Measurements from ENCODE around the gene AGBL4.

AGBL4 gene

DNA sequence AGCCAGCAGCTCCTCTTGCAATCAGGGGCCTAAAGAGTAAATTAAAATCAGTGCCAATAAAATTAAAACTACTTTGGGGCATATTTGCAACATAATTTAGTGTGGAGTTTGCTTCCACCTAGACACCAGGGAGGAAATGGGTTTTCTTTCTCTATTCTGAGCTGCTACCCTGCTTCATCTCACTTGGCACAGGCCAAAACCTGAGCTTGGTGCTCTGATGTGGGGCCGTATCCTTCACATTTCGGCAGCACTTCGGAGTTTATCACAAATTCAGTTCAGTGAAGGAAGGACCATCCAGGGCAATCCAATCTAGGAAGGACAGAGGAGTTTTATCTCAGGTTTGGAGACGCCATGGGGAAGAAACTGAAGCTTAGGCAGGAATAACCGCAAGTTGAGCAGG lies 1428.1 kb downstream of the AGBL4 start:
- TF ChIP-seq GATA2 (IDR thresholded peaks at IDR 0.05; ENCODE audit: low read depth, low read length) (no peak), GATA3 (IDR thresholded peaks at IDR 0.05; ENCODE audit: low read depth, low read length) (no peak)

DNA sequence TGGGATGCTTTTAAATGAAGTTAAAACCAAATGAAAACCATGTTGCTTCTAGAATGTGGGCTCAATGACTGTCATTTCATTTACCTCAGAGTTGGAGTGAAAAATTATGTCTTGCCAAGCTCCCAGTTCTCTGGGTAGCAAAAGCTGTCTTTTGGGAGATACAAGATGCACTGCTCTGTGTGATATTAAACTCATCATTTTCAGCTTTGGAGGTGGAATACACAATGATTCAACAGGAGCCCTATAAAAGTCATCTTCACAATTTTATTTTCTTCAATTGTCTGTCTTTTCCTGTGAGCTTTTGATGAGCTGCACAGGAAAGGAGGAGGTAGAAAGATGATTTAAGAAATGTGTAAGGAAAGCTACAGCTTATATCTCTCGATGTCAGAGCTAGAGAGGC lies 1431.4 kb downstream of the AGBL4 start:
- TF ChIP-seq GATA3 (IDR thresholded peaks at IDR 0.05; ENCODE audit: low read depth, low read length), result no peak
- TF ChIP-seq GATA2 (IDR thresholded peaks at IDR 0.05; ENCODE audit: low read depth, low read length), result no peak

DNA sequence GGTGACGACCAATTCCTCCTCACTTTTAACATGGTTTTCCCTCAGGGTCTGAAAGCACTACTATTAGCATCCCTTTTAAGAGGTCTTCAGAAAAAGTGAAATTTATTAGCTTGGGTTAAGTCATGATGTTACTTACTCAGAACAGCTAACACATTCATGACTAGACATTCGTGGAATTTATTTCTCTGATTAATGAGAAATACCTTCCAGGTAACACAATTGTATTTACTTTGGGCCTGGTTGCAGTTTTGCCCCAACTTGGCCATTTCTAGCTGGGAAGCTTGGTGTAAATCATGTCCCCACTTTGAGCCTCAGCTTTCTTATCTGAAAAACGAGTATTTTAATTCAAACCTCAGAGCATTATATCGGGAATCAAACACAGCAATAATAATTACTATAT lies 1432.6 kb downstream of the AGBL4 start:
- no peak for TF ChIP-seq GATA3 (IDR thresholded peaks at IDR 0.05; ENCODE audit: low read depth, low read length)
- TF ChIP-seq GATA2 (IDR thresholded peaks at IDR 0.05; ENCODE audit: low read depth, low read length), result no peak

DNA sequence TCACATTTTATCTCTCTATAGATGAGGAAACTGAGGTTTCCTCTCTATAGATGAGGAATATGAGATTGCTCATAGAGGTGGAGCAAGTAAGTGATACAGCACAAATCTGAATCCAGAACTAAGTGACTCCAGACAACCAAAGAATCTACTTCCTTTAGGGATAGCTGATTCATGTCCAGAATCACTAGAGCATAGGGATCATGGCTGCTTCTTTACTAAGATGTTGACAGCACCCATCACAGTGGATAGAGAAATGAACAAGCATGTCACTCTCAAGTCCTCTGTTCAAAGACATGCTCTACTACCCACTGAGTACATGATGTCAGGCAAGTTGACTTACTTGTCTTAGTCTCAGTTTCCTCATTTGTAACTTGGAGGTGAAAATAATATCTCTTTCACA lies 1435.7 kb downstream of the AGBL4 start:
- TF ChIP-seq GATA2 (IDR thresholded peaks at IDR 0.05; ENCODE audit: low read depth, low read length) (no peak), GATA3 (IDR thresholded peaks at IDR 0.05; ENCODE audit: low read depth, low read length) (no peak)

DNA sequence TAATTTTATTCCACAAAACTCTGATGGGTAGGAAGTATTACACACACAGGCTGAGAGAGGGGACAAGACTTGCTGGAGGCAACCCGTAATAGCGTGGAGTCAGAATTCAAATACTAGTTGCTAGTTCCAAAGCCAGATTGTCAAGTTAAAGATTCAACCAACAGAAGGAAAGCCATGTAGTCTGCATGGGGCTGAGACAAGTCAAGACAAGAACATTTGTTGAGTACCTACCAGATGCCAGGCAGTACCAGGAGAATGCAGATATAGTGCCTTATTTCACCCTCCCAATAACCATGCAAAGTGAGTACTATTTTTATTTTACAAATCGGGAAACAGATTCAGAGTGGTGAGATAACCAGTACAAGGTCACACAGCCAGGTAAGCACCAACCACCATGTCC lies 1441.3 kb downstream of the AGBL4 start:
- TF ChIP-seq GATA2 (IDR thresholded peaks at IDR 0.05; ENCODE audit: low read depth, low read length) (no peak), GATA3 (IDR thresholded peaks at IDR 0.05; ENCODE audit: low read depth, low read length) (no peak)

DNA sequence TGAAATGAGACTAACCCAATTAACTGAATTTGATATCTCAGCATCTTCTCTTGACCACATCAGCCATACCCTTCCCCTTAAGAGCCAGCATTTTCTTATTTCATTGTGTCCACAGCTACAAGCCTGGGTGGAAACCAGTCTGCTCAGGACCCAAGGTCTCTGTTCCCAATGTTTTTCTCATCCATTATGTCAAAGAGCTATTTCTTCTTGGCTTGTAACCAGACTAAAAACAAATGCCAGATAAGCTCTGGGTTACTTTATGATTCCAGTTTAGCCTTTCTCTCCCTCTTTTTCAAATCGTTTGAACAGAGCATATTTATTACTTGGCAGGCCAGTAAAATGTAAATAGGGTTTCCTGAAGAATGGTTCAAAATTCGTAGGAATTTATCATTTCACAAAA lies 1442.5 kb downstream of the AGBL4 start:
- TF ChIP-seq GATA2 (IDR thresholded peaks at IDR 0.05; ENCODE audit: low read depth, low read length), result no peak
- no peak for TF ChIP-seq GATA3 (IDR thresholded peaks at IDR 0.05; ENCODE audit: low read depth, low read length)

DNA sequence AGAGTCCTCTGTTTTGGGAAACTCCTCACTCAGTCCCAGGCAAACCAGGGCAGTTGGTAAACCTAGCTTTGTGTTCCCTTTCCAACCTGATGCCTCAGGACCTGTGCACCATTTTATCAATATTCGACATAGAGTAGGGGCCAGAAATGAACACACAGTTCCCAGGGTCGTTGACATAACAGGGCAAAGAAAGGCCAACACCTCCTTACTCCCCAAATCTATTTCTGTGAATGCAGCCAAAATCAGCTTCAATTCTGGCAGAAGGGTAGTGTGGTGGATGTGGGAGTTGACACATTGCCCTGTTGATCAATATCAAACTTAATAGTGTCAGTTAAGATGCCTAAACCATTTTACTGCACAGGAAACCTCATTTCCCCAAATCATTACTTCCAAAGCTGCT lies 1447.2 kb downstream of the AGBL4 start:
- TF ChIP-seq GATA3 (IDR thresholded peaks at IDR 0.05; ENCODE audit: low read depth, low read length) (no peak), GATA2 (IDR thresholded peaks at IDR 0.05; ENCODE audit: low read depth, low read length) (no peak)

DNA sequence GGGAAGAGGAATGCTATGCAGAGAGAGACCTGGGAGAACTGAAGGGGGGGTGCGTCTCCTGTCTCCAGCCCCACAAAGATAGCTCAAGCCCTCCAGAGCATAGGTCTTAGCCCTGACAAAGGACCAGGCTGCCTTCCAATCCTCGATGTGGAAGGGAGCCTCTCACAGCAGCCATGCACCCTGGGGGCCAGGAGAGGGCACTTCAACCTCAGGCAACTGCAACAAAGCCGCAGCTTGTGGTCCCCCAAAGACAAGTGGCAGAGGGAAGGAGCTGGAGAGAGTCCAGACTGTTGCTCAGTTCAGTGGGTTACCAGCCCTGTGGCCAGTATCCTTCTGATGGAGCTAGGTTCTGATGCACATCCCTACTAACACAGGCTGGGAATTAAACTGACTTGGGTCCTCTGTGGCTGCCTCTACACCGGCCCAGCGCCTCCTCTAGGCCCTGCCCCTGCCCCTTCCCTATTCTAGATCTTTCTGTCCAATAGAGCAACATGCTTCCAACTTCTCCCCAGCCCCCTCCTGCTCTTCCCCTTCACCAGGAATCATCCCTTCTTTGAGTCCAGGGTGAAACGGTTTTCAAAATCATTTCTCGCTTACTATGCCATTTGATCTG lies 1451.0 kb downstream of the AGBL4 start:
- TF ChIP-seq GATA2 (IDR thresholded peaks at IDR 0.05; ENCODE audit: low read depth, low read length) (no peak), GATA3 (IDR thresholded peaks at IDR 0.05; ENCODE audit: low read depth, low read length) (no peak)

DNA sequence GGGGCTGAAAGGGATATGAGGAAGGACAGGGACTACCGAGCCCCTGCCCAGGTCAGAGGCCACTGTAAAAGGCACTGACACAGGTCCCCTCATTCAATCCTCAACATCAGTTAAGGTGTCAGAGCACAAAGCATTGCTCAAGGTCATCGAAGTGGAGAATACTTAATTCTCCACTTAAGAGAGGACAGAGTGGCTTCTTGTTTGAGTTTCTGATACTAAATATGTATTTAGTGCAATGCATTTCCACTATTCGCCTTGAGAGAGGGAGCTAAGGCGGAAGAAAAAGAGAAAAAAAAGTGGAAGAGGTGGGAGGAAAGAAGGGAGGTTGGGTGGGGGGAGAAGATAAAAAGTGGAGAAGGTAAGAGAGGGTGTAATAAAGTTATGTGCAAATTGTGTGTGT lies 1451.6 kb downstream of the AGBL4 start:
- no peak for TF ChIP-seq GATA3 (IDR thresholded peaks at IDR 0.05; ENCODE audit: low read depth, low read length)
- TF ChIP-seq GATA2 (IDR thresholded peaks at IDR 0.05; ENCODE audit: low read depth, low read length), result no peak

DNA sequence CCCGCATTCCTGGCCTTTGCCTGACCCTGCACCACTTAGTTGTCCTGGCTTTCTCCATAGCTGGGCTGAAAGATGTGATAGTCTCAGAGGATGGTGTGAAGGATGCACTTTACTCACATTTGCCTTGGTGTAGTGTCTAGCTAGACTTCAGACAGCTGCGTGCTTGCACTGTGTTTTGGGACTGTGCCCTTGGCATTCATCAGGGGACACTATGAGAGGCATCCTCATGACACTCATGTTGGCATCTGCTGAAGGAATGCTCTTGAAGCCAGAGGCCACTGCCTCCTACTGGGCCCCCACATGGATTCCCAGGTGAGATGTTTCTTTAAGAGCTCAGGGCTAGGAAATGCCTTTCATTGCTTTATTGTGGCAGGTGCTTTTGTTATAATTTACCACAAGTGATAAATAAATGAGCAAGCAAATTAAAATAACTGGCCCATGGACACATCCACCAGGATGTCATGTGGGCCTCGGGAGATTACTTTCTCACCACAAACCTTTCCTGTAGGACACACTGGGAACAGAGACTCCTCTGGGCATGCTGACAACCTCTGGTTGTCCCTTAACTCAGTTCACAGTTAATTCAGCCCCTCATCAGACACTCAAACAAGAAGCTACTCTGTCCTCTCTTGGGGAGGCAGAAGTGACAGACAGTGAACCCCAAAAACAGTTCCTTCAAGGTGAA lies 1452.3 kb downstream of the AGBL4 start:
- TF ChIP-seq GATA3 (IDR thresholded peaks at IDR 0.05; ENCODE audit: low read depth, low read length), result no peak
- TF ChIP-seq GATA2 (IDR thresholded peaks at IDR 0.05; ENCODE audit: low read depth, low read length), result no peak

DNA sequence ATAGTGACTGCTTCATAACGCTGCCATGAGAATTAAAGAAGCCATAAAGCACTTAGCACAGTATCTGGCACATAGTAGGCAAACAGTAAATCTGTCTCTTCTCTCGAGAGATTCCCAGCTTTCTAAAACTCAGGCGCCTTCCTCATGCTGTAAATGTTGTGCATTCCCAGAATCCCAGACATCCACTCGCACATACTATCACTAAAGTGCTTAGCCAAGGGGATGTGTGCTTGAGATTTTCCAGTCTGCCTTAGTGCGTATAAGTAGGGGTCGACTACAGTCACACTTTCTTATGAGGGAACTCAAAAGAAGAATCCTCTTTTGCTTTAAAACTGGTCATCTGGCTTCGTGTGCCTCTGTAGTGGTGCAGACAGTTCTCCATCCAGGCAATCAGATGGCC lies 1453.2 kb downstream of the AGBL4 start:
- TF ChIP-seq GATA3 (IDR thresholded peaks at IDR 0.05; ENCODE audit: low read depth, low read length) (no peak), GATA2 (IDR thresholded peaks at IDR 0.05; ENCODE audit: low read depth, low read length) (no peak)

DNA sequence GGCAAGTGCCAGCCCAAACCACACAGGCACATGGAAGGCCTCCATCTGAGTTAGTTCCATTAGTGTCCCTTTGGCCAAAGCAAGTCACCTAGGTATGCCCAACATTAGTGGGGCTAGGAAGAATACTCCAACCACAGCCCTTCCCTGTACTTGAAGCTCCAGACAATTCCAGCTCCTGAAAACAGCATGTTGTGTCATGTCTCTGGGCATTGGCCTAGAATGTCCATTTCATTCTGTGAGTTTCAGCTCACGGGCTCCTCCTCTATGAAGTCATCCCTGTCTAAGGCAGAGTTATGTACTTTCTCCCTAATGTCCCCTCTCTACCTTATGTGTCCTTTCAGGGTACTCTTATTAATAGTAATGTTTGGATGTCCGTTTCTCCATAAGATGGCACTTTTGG lies 1455.3 kb downstream of the AGBL4 start:
- no peak for TF ChIP-seq GATA3 (IDR thresholded peaks at IDR 0.05; ENCODE audit: low read depth, low read length)
- TF ChIP-seq GATA2 (IDR thresholded peaks at IDR 0.05; ENCODE audit: low read depth, low read length), result no peak

DNA sequence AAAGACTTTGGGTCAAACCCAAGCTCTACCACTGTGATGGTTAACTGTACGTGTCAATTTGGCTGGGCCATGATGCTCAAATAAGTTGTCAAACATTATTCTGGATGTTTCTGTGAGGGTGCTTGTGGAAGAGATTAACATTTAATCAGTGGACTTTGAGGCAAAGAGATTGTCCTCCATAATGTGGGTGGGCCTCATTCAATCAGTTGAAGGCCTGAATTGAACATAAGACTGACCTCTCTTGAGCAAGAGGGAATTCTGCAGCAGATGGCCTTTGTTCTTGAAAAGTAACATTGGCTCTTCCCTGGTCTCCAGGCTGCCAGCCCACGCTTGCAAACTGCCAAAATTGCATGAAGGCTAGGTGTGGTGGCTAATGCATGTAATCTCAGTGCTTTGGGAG lies 1457.3 kb downstream of the AGBL4 start:
- TF ChIP-seq GATA2 (IDR thresholded peaks at IDR 0.05; ENCODE audit: low read depth, low read length), result no peak
- TF ChIP-seq GATA3 (IDR thresholded peaks at IDR 0.05; ENCODE audit: low read depth, low read length), result no peak

DNA sequence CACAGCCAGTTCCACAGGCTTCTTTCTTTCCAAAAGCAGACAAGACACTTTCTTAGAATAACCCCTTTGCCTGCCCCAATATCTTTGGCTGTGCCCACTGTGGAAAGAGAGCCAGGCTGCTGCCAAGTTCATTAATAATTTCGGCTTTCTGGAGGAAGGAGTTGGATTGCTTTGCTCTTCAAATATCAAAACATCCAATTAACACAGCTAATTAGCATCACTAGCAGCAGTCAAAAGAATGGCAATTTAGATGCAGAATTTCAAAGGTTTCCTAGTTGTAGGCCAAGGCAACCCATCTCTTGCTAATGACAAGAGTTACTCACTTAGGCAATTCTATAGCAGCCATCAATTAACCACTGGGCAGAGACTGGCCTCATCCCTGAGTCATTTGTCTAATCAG lies 1460.7 kb downstream of the AGBL4 start:
- TF ChIP-seq GATA2 (IDR thresholded peaks at IDR 0.05; ENCODE audit: low read depth, low read length) (no peak), GATA3 (IDR thresholded peaks at IDR 0.05; ENCODE audit: low read depth, low read length) (no peak)

DNA sequence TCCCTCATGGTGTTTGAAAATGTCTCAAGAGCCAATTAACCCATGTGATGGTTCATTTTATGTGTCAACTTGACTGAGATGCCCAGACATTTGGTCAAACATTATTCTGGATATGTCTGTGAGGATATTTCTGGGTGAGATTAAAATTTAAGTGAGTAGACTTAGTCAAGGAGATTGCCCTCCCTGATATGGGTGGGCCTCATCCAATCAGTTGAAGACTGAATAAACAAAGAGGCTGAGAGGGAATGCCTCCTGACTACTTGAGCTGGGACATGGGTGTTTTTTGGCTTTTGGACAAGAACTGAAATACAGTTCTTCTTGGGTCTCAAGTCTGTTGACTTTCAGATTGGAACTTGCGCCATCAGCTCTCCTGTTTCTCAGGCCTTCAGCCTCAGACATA lies 1462.3 kb downstream of the AGBL4 start:
- TF ChIP-seq GATA2 (IDR thresholded peaks at IDR 0.05; ENCODE audit: low read depth, low read length) (no peak), GATA3 (IDR thresholded peaks at IDR 0.05; ENCODE audit: low read depth, low read length) (no peak)

Measured in SH-SY5Y (cell line).